ENCODE measurements around the gene YTHDC2.

YTHDC2 gene

DNA sequence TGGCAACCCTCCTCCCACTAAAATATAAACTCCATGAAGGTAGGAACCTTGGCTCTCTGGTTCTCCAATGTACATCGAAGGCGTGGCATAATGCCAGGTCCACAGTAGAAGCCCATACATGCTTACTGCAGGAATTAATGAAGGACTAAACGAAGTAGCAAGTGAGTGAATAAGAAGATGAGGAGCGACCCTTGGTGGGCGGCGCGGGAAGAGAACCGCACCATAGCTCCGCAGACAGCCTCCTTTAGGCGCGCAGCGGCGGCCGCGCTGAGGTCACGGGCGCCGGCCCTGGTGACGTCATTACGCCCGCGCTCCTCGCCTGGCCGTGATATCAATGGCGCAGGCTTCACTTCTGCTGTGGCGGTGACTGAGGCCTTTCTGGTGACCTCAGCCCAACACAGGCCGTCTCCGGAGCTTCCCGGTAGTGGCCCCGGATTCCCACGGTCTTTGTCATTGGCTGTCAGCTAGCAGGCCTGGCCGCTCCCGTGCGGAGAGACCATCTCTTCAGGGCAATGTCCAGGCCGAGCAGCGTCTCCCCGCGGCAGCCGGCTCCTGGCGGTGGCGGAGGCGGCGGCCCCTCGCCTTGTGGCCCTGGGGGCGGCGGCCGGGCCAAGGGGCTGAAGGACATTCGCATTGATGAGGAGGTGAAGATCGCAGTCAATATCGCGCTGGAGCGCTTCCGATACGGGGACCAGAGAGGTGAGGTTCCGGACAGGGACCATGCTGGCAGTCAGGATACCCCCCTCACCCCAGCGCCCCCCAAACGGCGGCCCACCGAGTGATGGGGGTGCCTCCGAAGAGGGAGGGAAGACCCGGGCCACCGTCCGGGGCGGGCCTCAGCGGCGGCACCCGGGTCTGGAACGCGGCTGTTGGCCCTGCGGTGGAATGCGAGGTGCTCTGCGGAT is at the start of gene YTHDC2:
Gene YTHDC2, plus strand, starts transcription at position 311 of the 905 bp plus-strand sequence. Its CDS starts 202 bp downstream, at position 513.
- no peaks in the 10 kb centered on the region for H3K9me3 Mint-ChIP-seq
- H3K27me3 Mint-ChIP-seq = peaks cover 11 to 13% of the 10 kb centered on the region in 2 donors
- ATAC-seq (replicated peaks) (peak; percentile 98 to 99), DNase-seq (peak; percentile 89)
- peaks cover 11 to 23% of the 10 kb centered on the region in 2 donors for H3K4me1 Mint-ChIP-seq
- H3K27ac Mint-ChIP-seq = peak within 1 kb of the TSS; percentile 92
- peaks cover 6 to 18% of the 10 kb centered on the region in 2 donors for H3K36me3 Mint-ChIP-seq
- peak within 1 kb of the TSS; percentile 86 to 91 for H3K4me3 Mint-ChIP-seq

DNA sequence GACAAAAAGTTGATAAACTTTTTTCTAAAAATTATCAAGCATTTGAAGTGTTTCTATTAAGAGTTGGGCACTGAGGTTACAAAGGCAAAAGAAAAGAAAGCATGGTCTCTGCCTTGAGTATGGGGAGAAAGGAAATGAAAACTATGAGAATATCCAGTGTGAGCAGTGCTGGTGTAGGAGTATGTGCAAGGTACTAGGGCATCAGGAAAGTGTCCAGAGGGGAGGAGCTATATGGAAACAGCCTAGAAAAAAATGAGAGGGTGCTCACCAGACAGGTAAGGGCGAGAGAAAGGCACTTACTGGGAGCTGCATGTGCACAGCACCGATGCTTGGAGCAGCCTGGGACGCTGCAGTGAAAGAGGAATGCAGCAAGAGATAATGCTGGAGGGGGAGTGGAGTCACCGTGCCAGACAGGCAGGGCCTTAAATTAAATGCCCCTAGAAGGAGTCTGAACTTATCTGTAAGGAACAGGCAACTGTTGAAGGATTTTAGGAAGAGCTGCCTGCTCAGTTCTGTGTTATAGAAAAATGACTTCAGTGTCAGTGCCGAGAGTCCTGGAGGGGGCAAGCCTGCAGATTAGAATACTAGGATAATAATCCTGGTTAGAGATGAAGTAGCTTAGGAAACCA is 39.3 kb upstream of the YTHDC2 start:
- no peak for DNase-seq
- ATAC-seq (replicated peaks) = no peak
- Mint-ChIP-seq H3K4me3 (no peak overlapping the region), H3K9me3 (peaks cover 8% of the 10 kb centered on the region in 2 donors), H3K4me1 (no peaks in the 10 kb centered on the region), H3K27me3 (peaks cover 35 to 42% of the 10 kb centered on the region in 2 donors), H3K27ac (no peak overlapping the region), H3K36me3 (peaks cover 0 to 2% of the 10 kb centered on the region in 2 donors)

DNA sequence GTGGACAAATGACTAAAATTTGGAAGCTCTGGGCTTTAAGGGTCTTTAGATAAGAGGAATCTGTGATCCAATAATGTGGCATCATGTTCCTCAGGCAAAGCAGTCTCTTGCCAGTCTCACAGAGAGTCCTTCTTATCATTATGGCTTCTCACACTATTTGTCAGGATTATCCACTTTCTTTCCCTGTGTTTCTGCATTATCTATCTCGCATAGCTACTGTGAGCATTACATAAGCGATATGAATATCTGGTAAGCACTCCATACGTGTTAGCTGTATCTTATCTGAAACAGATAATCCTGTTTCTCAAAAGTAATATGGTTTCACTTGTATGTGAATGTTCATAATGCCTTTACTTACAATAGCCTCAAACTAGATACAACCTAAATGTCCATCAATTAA is 34.8 kb upstream of the YTHDC2 start:
- no peaks in the 10 kb centered on the region for H3K9me3 Mint-ChIP-seq
- H3K27me3 Mint-ChIP-seq = peaks cover 37 to 46% of the 10 kb centered on the region in 2 donors
- no peak for ATAC-seq (replicated peaks)

DNA sequence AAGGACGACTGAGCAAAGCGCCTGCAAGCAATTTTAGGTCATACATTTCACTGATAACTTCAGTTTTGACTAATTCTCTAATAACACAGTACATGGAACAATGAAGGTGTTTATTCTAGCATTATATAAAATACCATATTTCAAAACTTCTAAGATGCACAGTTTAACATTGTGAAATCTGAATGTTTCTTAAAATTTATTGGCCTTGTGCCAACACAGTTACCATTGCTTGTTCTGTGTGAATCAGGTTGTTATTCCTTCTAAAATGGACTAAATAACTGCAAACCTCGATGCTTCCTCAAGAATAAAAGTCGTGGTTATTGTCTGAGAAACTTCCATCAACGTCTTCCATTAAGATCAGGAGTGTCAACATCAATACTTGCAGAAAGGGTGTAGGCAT is 33.3 kb upstream of the YTHDC2 start:
- Mint-ChIP-seq H3K27ac (no peak overlapping the region), H3K4me3 (no peak overlapping the region), H3K4me1 (no peaks in the 10 kb centered on the region), H3K27me3 (peaks cover 40 to 52% of the 10 kb centered on the region in 2 donors), H3K36me3 (no peaks in the 10 kb centered on the region), H3K9me3 (no peaks in the 10 kb centered on the region)
- no peak for DNase-seq
- ATAC-seq (replicated peaks) = no peak

More for the DNA sequence above, 34.8 kb upstream of the YTHDC2 start:
- no peak overlapping the region for H3K27ac Mint-ChIP-seq
- no peak overlapping the region for H3K4me3 Mint-ChIP-seq
- H3K36me3 Mint-ChIP-seq = no peaks in the 10 kb centered on the region
- H3K4me1 Mint-ChIP-seq = no peaks in the 10 kb centered on the region
- no peak for DNase-seq

DNA sequence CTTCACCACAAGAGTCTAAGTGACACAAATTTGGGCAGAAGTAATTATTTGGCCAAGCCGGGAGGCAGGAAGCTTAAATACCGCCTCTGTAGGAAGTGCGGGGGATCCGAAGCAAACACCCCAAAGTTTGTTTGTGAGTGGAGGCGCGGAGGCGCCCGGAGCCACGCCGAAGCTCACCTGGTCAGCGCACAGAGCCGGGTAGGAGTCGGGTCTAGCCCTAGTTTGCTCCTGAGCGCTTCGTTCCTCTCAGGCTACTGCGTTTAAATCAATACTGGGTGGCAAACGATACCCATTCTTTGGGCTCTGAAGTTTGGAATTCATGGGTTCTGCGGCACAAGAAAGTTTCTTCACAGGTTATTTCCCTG is 26.1 kb upstream of the YTHDC2 start:
- Mint-ChIP-seq H3K9me3 (peaks cover 15 to 16% of the 10 kb centered on the region in 2 donors), H3K4me1 (peaks cover 6 to 18% of the 10 kb centered on the region in 2 donors), H3K27ac (peak overlapping the region; percentile 51), H3K4me3 (peak overlapping the region; percentile 70 to 84), H3K36me3 (peaks cover 9% of the 10 kb centered on the region in 2 donors), H3K27me3 (peaks cover 77 to 91% of the 10 kb centered on the region in 2 donors)
- ATAC-seq (replicated peaks) = peak in 1 of 2 donors; percentile 35
- no peak for DNase-seq

DNA sequence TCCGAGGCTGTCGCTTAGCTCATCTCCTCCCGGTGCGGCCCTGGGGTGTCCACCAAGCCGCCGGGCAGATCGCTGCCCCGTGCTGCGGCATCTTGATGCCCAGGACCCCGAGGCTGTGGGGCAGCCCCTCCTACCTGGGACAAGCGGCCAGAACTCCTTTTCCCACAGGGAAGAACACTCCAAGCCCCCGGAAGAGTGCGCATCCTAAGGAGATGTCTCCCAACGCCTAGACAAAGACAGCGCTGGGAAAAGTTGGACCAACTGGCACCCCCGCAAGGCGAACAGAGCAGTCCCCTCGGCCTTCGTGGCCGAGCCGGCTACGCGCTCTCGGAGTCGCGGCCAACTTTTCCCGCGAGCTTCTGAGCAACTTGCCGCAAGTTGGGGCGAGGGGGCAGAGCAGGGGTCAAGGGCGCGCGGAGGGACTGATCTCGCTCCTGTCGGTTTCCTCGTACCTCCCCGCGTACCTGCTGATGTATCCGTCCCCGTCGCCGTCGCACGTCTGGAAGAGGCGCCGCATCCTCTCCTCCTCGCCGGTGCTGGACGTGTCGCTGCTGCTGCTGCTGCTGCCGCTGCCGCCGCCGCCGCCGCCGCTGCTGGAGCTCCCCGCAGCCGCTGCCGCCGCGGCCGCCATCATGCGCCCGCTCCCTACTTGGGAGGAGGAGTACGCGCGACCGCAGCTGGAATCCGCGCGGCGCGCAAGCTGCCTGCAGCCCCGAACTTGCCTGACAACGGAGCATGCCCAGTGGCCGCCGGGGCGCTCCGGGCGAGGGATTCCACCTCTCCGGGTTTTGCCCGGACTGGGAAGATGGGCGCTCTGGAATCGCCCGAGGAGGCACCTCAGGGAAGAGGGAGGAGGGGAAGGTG is 25.5 kb upstream of the YTHDC2 start, which contains the start of gene MCC:
Gene MCC, minus strand, starts transcription at position 673 of the 864 bp plus-strand sequence.
- peak within 1 kb of the TSS; percentile 71 for H3K27ac Mint-ChIP-seq
- peaks cover 9% of the 10 kb centered on the region in 2 donors for H3K36me3 Mint-ChIP-seq
- peaks cover 6 to 18% of the 10 kb centered on the region in 2 donors for H3K4me1 Mint-ChIP-seq
- peaks cover 15 to 16% of the 10 kb centered on the region in 2 donors for H3K9me3 Mint-ChIP-seq
- no peak for DNase-seq
- peak; percentile 31 to 34 for ATAC-seq (replicated peaks)
- peaks cover 75 to 91% of the 10 kb centered on the region in 2 donors for H3K27me3 Mint-ChIP-seq
- H3K4me3 Mint-ChIP-seq = peak within 1 kb of the TSS; percentile 80 to 84

DNA sequence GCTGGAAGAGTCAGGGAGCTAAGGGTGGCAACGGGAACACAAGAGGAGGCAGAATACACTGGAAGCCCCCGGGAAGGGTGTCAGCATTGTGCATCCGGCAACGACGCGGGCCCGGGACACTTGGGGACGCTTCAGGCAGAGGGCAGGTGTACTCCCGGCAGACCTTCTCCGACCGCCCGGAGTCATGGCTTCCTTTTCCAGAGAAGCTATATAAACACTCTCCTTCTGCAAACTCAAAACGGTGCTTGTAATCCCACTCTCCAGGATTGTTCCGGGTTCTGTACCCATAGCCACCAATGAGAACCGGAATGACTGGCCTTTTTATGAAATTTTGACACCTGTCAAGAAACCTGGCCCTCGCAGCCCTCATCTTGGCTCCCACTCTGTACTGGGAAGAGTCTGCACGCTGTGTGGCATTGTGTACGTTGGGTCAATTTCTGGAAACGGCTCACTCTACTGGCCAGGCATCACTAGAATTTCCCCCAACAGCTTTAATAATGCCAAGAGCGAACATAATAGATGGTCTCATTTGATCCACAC is 24.8 kb upstream of the YTHDC2 start:
- ATAC-seq (replicated peaks) (no peak), DNase-seq (no peak)
- H3K36me3 Mint-ChIP-seq = peaks cover 9% of the 10 kb centered on the region in 2 donors
- peaks cover 6 to 18% of the 10 kb centered on the region in 2 donors for H3K4me1 Mint-ChIP-seq
- peaks cover 70 to 84% of the 10 kb centered on the region in 2 donors for H3K27me3 Mint-ChIP-seq
- H3K9me3 Mint-ChIP-seq = peaks cover 15 to 16% of the 10 kb centered on the region in 2 donors
- peak overlapping the region; percentile 71 for H3K27ac Mint-ChIP-seq
- H3K4me3 Mint-ChIP-seq = peak overlapping the region; percentile 80 to 84

DNA sequence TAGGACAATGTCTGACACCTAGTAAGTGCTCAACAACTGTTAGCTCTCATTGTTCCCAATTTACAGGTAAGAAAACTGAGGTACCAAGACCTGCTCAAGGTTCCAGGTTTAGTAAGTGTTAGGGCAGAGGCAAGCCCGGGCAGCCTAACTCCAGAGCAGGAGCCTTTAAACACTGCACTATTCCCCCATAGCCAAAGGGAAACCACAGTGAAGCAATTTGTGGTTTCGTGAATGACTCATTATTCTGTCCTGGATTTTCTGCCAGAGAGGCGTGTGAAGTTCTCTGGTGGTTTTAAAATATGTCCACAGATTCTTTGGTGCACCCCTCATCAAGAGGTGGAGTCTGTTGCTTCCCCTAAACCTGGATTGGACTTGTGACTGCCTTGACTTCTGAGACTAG is 24.2 kb upstream of the YTHDC2 start:
- peaks cover 6 to 18% of the 10 kb centered on the region in 2 donors for H3K4me1 Mint-ChIP-seq
- peaks cover 65 to 78% of the 10 kb centered on the region in 2 donors for H3K27me3 Mint-ChIP-seq
- peak; percentile 64 to 84 for ATAC-seq (replicated peaks)
- H3K27ac Mint-ChIP-seq = no peak overlapping the region
- no peak overlapping the region for H3K4me3 Mint-ChIP-seq
- peaks cover 15 to 16% of the 10 kb centered on the region in 2 donors for H3K9me3 Mint-ChIP-seq
- no peak for DNase-seq
- peaks cover 9% of the 10 kb centered on the region in 2 donors for H3K36me3 Mint-ChIP-seq

DNA sequence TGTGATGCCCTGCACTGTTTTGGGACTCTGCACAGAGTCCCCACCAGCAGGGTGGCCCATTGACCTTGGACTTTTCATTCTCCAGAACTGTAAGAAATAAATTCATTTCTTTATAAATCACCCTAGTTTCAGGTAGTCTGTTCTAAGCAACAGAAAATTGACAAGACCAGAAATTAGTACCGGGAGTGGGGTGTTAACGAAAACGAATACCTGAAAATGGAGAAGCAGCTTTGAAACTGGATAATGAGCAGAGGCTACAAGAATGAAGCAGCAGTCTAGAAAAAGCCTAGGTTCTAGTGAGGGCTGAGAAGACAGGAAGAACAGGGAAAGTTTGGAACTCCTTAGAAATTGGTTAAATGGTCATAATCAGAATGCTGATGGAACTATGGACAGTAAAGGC is 23.2 kb upstream of the YTHDC2 start:
- Mint-ChIP-seq H3K4me1 (peaks cover 6 to 18% of the 10 kb centered on the region in 2 donors), H3K36me3 (peaks cover 9% of the 10 kb centered on the region in 2 donors), H3K27me3 (peaks cover 58 to 70% of the 10 kb centered on the region in 2 donors), H3K9me3 (peaks cover 15 to 16% of the 10 kb centered on the region in 2 donors), H3K4me3 (no peak overlapping the region), H3K27ac (no peak overlapping the region)
- no peak for DNase-seq
- no peak for ATAC-seq (replicated peaks)

DNA sequence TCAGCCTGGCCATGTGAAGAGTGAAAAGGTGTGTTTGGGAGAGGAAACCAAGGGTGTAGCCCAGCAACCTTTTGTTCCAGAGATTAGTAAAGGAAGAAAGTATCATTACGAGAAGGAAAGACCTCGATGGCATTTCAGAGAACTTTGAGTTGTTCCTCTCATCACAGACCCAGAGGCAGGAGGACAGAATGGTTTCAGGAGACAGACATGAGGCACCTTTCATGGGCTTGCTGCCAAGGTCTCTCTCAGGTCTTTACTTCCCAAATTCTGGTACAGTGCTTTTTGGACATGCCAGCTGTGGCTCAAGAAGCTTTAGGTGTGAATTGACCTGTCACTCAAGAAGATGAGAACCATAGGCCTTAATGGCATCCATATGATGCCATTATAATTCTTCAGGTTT is 22.5 kb upstream of the YTHDC2 start:
- H3K36me3 Mint-ChIP-seq = peaks cover 9% of the 10 kb centered on the region in 2 donors

DNA sequence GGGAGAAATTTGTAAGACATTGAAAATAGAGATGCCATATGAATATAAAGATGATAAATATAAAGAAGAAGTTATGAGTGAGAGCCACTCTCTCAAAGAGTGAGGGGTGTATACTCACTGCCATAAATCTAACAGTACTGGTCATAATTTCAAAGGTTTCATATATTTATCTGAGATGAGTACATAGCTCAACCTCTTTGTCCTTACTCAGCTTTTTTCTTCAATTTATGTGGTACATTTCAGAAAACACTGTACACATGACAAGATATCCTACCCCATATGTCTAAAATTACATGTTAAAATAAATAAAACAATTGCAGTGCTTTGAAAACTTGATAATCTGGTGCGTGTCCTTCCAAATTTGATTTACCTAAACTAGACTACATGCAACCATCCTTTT is 20.0 kb upstream of the YTHDC2 start:
- Mint-ChIP-seq H3K27me3 (peaks cover 48 to 55% of the 10 kb centered on the region in 2 donors), H3K27ac (no peak overlapping the region)

More for the DNA sequence above, 22.5 kb upstream of the YTHDC2 start:
- Mint-ChIP-seq H3K27me3 (peaks cover 58 to 63% of the 10 kb centered on the region in 2 donors), H3K9me3 (peaks cover 15 to 16% of the 10 kb centered on the region in 2 donors), H3K4me3 (no peak overlapping the region), H3K27ac (no peak overlapping the region), H3K4me1 (peaks cover 6 to 18% of the 10 kb centered on the region in 2 donors)
- ATAC-seq (replicated peaks) (no peak), DNase-seq (no peak)

DNA sequence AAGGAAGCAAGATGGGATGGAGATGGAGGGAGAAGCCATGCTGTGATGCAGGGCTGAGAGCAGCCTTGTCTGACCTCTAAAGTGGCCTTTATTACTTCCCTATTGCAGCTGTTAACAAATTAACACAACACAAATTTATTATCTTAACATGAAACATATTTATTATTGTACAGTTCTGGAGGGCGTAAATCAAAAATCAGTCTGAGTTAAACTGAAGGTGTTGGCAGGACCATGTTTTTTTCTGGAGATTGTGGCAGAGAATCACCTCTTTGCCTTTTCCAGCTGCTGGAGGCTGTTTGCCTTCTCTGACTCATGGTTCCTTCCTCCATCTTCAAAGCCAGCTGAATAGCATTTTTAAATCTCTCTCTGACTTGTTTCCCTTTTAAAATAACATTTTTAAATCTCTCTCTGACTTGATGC is 18.1 kb upstream of the YTHDC2 start:
- ATAC-seq (replicated peaks) (no peak), DNase-seq (no peak)
- H3K27me3 Mint-ChIP-seq = peaks cover 43 to 52% of the 10 kb centered on the region in 2 donors

More for the DNA sequence above, 20.0 kb upstream of the YTHDC2 start:
- H3K9me3 Mint-ChIP-seq = peaks cover 15 to 16% of the 10 kb centered on the region in 2 donors
- ATAC-seq (replicated peaks) (no peak), DNase-seq (no peak)
- H3K4me1 Mint-ChIP-seq = peaks cover under 1 to 5% of the 10 kb centered on the region in 2 donors
- H3K36me3 Mint-ChIP-seq = peaks cover 9% of the 10 kb centered on the region in 2 donors
- H3K4me3 Mint-ChIP-seq = no peak overlapping the region

DNA sequence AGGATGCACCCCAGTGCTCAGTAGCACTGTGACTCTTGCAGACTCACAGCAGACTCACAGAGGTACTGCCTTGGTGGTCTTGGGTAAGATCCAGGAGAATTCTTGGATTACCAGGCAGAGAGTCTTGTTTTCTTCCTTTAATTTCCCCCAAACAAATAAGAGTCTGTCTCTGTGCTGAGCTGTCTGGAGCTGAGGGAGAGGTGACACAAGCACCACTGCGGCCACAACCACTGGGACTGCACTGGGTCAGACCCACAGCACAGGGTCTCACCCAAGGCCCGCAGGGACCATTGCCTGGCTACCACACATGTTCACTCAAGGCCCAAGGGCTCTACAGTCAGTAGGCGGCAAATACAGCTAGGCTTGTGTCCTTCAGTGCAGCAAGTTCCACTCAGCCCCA is 11.4 kb upstream of the YTHDC2 start:
- Mint-ChIP-seq H3K36me3 (no peaks in the 10 kb centered on the region), H3K9me3 (peaks cover 7 to 10% of the 10 kb centered on the region in 2 donors), H3K4me3 (no peak overlapping the region), H3K4me1 (no peaks in the 10 kb centered on the region), H3K27me3 (peaks cover 67 to 76% of the 10 kb centered on the region in 2 donors), H3K27ac (no peak overlapping the region)
- no peak for ATAC-seq (replicated peaks)
- DNase-seq = no peak

More for the DNA sequence above, 18.1 kb upstream of the YTHDC2 start:
- Mint-ChIP-seq H3K27ac (no peak overlapping the region), H3K36me3 (peaks cover 4 to 6% of the 10 kb centered on the region in 2 donors), H3K4me3 (no peak overlapping the region), H3K9me3 (peaks cover 12 to 13% of the 10 kb centered on the region in 2 donors), H3K4me1 (no peaks in the 10 kb centered on the region)

Measured in stimulated activated naive B cell treated with anti-CD40 and anti-IgM and Interleukin-4, amounts not matched to agents 10 μg/mL and 1 μg/mL and 100 μg/mL, for 72 hours (primary cell).